Endothelial cell of umbilical vein (primary cell): ENCODE results near the gene SPATA1. TPM values are rescaled to one million over a fixed set of nuclear protein-coding genes. Genes with fewer than 3 reads are reported as not detected.

ENCODE experiments used
- BruUV-seq: library from RNA; stranded (reverse); fragments of 400-500 nt; replicated peaks from 2 replicates; lab custom pipeline; 2021; lab: Mats Ljungman, UMichigan
- CTCF ChIA-PET: fragments of 300-600, 350-600 bp; sonication (Branson Sonifier 250); formaldehyde crosslinking; loops from one replicate; lab custom pipeline; 2021; ENCODE audit warnings: antibody characterized with exemption, inconsistent platforms; lab: Charles Lee
- POLR2A ChIA-PET: fragments of 300-600, 350-600 bp; sonication (Branson Sonifier 250); formaldehyde crosslinking; loops from one replicate; lab custom pipeline; 2021; ENCODE audit warnings: antibody characterized with exemption, inconsistent platforms; lab: Charles Lee
- DNase-seq: peaks from one replicate; pipeline ENCODE4 v3.0.0-alpha.2; 2011; ENCODE audit warnings: low read depth, low spot score
- FAIRE-seq: peaks from 2 replicates; lab custom pipeline; 2011; peaks lifted over from hg19 to GRCh38; lab: Jason Lieb, UNC
- H2AFZ ChIP-seq: 2 replicates; pipeline ENCODE4 v1.6.0; 2012; ENCODE audit warnings: low read depth, low read length, control low read depth, inconsistent platforms
- H3K27ac ChIP-seq: 2 replicates; pipeline ENCODE4 v1.5.1; 2011; ENCODE audit warnings: low read depth, mild to moderate bottlenecking, control low read depth, low read length, moderate library complexity; ENCODE audit not compliant: insufficient read depth
- H3K27me3 ChIP-seq, 2 experiments: 2 replicates each; pipeline versions ENCODE4 v1.6.0 to v1.6.1; 2011; ENCODE audit warnings: low read length in 2 of 2, mixed read lengths in 1 of 2; ENCODE audit not compliant: control insufficient read depth in 2 of 2, insufficient read depth in 2 of 2
- H3K36me3 ChIP-seq, 2 experiments: 2 replicates in 1 of 2; 3 replicates in 1 of 2; pipeline ENCODE4 v1.5.1; 2011; ENCODE audit warnings: low read length in 2 of 2, mild to moderate bottlenecking in 1 of 2, moderate library complexity in 1 of 2; ENCODE audit not compliant: control insufficient read depth in 2 of 2, insufficient read depth in 2 of 2; ENCODE audit errors: extremely low read depth in 1 of 2
- H3K4me1 ChIP-seq: 3 replicates; pipeline ENCODE4 v1.5.1; 2011; ENCODE audit warnings: mild to moderate bottlenecking, low read length; ENCODE audit not compliant: control insufficient read depth, insufficient read depth; ENCODE audit errors: extremely low read depth
- H3K4me2 ChIP-seq: 2 replicates; pipeline ENCODE4 v1.6.1; 2011; ENCODE audit warnings: low read length, control low read depth, mixed read lengths; ENCODE audit not compliant: insufficient read depth
- H3K4me3 ChIP-seq, 3 experiments: fragments of 200-600 bp in 1 of 3; sonication (generic), shearing (Covaris generic) in 1 of 3; replicated peaks in 1 of 3; 2 replicates each; pipeline ENCODE4 v1.5.1; 2011 to 2016; ENCODE audit warnings: control low read depth in 3 of 3, low read length in 3 of 3, mild to moderate bottlenecking in 2 of 3, inconsistent platforms in 1 of 3, low read depth in 1 of 3, moderate library complexity in 1 of 3; ENCODE audit not compliant: insufficient read depth in 1 of 3
- H3K79me2 ChIP-seq: 2 replicates; pipeline ENCODE4 v1.6.0; 2012; ENCODE audit warnings: low read length, inconsistent platforms; ENCODE audit not compliant: control insufficient read depth, insufficient read depth
- H3K9ac ChIP-seq: replicated peaks from 2 replicates; pipeline ENCODE3; 2011; ENCODE audit warnings: low read length, control low read depth; ENCODE audit not compliant: insufficient read depth; ENCODE audit errors: extremely low read depth
- H3K9me1 ChIP-seq: replicated peaks from 3 replicates; pipeline ENCODE4 v1.6.0; 2011; ENCODE audit warnings: mild to moderate bottlenecking, low read length; ENCODE audit not compliant: control insufficient read depth, insufficient read depth; ENCODE audit errors: extremely low read depth
- H3K9me3 ChIP-seq: replicated peaks from 2 replicates; pipeline ENCODE4 v1.5.1; 2012; ENCODE audit warnings: low read length, inconsistent platforms; ENCODE audit not compliant: control insufficient read depth, insufficient read depth
- H4K20me1 ChIP-seq: replicated peaks from 2 replicates; pipeline ENCODE3; 2011; ENCODE audit warnings: mild to moderate bottlenecking, low read length; ENCODE audit not compliant: control insufficient read depth, insufficient read depth; ENCODE audit errors: extremely low read depth
- EZH2 ChIP-seq: IDR thresholded peaks from 2 replicates; pipeline ENCODE4 v1.6.1; 2012; ENCODE audit warnings: borderline replicate concordance, low read depth, mild to moderate bottlenecking, moderate library complexity, low read length, inconsistent platforms; ENCODE audit not compliant: severe bottlenecking
- FOS ChIP-seq: IDR thresholded peaks from 2 replicates; pipeline ENCODE4 v1.6.1; 2011; ENCODE audit warnings: mild to moderate bottlenecking, low read length, moderate library complexity, borderline replicate concordance; ENCODE audit not compliant: insufficient read depth
- GATA2 ChIP-seq: IDR thresholded peaks from 2 replicates; pipeline ENCODE4 v1.7.0; 2011; ENCODE audit warnings: low read depth, mild to moderate bottlenecking, moderate library complexity, mixed read lengths, low read length; ENCODE audit not compliant: insufficient read length, insufficient read depth
- JUN ChIP-seq: IDR thresholded peaks from 2 replicates; pipeline ENCODE4 v1.6.1; 2011; ENCODE audit warnings: borderline replicate concordance, low read depth; ENCODE audit not compliant: insufficient read length, insufficient read depth
- MYC ChIP-seq: IDR thresholded peaks from one replicate; pipeline ENCODE4 v1.6.1; 2011; ENCODE audit warnings: mild to moderate bottlenecking, low read depth, low read length
- POLR2A ChIP-seq: IDR thresholded peaks from 2 replicates; pipeline ENCODE4 v1.6.1; 2012; ENCODE audit warnings: low read depth, mild to moderate bottlenecking, control low read depth, low read length
- POLR2AphosphoS5 ChIP-seq: IDR thresholded peaks from 2 replicates; pipeline ENCODE4 v1.6.1; 2012; ENCODE audit warnings: low read depth, mild to moderate bottlenecking, control low read depth, low read length, moderate library complexity; ENCODE audit not compliant: insufficient read depth
- dilution Hi-C: fragments of 300-500 bp; cut with MboI; formaldehyde crosslinking; loops from one replicate; pipeline ENCODE4 v1.15.0; 2019; ENCODE audit warnings: low sequenced_read_pairs; ENCODE audit not compliant: extremely low pct_ligation_motif_present
- intact Hi-C: fragments of 100-400 bp; cut with micrococcal nuclease; formaldehyde crosslinking; loops from one replicate; pipeline ENCODE4 v1.10.0; 2022
- polyA plus RNA-seq, 4 experiments: library from polyadenylated mRNA; depleted of rRNA in 3 of 4; stranded (reverse) in 3 of 4; unstranded in 1 of 4; fragments of >200 nt; gene quantifications; 2 replicates each; pipeline versions ENCODE4 v1.2.1 to v1.2.3, GENCODE V29; 2011 to 2012; ENCODE audit warnings: missing spikeins in 1 of 4
- total RNA-seq: library from RNA; stranded (reverse); gene quantifications from 2 replicates; pipeline ENCODE4 v1.2.3, GENCODE V29; 2021
- TF ChIP-seq, protein P1 (sequence below): IDR thresholded peaks from 2 replicates; pipeline ENCODE4 v1.6.1; 2011; ENCODE audit not compliant: insufficient read depth, insufficient read length
- TF ChIP-seq, protein P2 (sequence below), 2 donors: IDR thresholded peaks; 1 replicate in 1 of 2; 2 replicates in 1 of 2; pipeline ENCODE4 v1.5.1; 2011; ENCODE audit warnings: low read length in 2 of 2, mild to moderate bottlenecking in 2 of 2, moderate library complexity in 2 of 2, control low read depth in 1 of 2, inconsistent platforms in 1 of 2, low read depth in 1 of 2; ENCODE audit not compliant: insufficient read depth in 1 of 2; ENCODE audit errors: extremely low read depth in 1 of 2

The SPATA1 gene
- total and polyA plus RNA-seq, 2 donors (not counting 3 experiments of a cell fraction or from before 2014, with no cell fraction given) = 1.7 to 1.8 TPM

DNA sequence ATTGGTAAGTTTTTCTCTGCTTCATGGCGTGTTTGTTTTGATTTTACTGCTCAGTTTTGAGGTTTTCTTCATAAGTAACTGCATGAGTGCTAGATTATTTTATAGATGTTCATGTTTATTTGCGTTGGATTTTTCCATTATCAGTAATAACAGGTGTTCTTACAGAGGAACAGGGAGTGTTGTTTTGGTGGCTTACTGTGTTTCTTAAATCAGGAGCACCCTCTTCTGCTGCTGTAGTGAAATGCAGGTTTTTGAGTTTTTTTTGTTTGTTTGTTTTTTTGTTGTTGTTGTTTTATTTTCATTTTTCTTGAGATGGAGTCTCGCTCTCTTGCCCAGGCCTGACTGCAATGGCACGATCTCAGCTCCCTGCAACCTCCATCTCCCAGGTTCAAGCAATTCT lies 35.5 kb downstream of the SPATA1 start:
- DNase-seq (no peak), FAIRE-seq (no peak)
- Histone ChIP-seq H3K9me1 (no peaks in the 10 kb centered on the region), H3K36me3 (no peaks in the 10 kb centered on the region), H3K4me3 (no peak overlapping the region), H3K4me1 (no peaks in the 10 kb centered on the region), H3K9ac (no peak overlapping the region), H3K9me3 (no peaks in the 10 kb centered on the region), H2AFZ (no peak overlapping the region), H3K27ac (no peak overlapping the region), H3K4me2 (no peak overlapping the region), H4K20me1 (no peaks in the 10 kb centered on the region), H3K27me3 (no peaks in the 10 kb centered on the region), H3K79me2 (no peaks in the 10 kb centered on the region)
- TF ChIP-seq, protein P1, sequence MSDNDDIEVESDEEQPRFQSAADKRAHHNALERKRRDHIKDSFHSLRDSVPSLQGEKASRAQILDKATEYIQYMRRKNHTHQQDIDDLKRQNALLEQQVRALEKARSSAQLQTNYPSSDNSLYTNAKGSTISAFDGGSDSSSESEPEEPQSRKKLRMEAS = no peak
- TF ChIP-seq GATA2 = no peak
- TF ChIP-seq, protein P2, sequence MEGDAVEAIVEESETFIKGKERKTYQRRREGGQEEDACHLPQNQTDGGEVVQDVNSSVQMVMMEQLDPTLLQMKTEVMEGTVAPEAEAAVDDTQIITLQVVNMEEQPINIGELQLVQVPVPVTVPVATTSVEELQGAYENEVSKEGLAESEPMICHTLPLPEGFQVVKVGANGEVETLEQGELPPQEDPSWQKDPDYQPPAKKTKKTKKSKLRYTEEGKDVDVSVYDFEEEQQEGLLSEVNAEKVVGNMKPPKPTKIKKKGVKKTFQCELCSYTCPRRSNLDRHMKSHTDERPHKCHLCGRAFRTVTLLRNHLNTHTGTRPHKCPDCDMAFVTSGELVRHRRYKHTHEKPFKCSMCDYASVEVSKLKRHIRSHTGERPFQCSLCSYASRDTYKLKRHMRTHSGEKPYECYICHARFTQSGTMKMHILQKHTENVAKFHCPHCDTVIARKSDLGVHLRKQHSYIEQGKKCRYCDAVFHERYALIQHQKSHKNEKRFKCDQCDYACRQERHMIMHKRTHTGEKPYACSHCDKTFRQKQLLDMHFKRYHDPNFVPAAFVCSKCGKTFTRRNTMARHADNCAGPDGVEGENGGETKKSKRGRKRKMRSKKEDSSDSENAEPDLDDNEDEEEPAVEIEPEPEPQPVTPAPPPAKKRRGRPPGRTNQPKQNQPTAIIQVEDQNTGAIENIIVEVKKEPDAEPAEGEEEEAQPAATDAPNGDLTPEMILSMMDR (IDR thresholded peaks at IDR 0.05; ENCODE audit: extremely low read depth in 1 of 2, insufficient read depth in 1 of 2, low read depth in 1 of 2, low read length in 2 of 2) = no peak
- no peak for TF ChIP-seq POLR2AphosphoS5
- TF ChIP-seq MYC = no peak
- no peak for TF ChIP-seq FOS
- TF ChIP-seq JUN = no peak
- no peak for TF ChIP-seq POLR2A
- TF ChIP-seq EZH2 = no peak
- dilution Hi-C loops (no loop called here), intact Hi-C loops (loop anchor here (2.0 kb wide), 1 partner anchor 99 kb away; no protein-coding TSS in a partner anchor)
- POLR2A ChIA-PET = no interaction called here
- BruUV-seq = no TSS peak
- CTCF ChIA-PET = interaction anchor here (0.9 kb wide), 2 partner anchors 37 to 63 kb away, joined by 3 read pairs; no protein-coding TSS in a partner anchor
